GM18520 (cell line): Measurements from ENCODE around the gene ZNF414.
"Not testable (repeated sequence)": the region's sequence is repeated elsewhere in the genome, so short reads cannot be mapped to it uniquely, and the experiment has no call there.

Experiments
- ATAC-seq: cut with Tn5 transposase; IDR thresholded peaks from one replicate; pipeline ENCODE4 v1.9.1; 2021; ENCODE audit not compliant: unreplicated experiment

The ZNF414 gene, protein sequence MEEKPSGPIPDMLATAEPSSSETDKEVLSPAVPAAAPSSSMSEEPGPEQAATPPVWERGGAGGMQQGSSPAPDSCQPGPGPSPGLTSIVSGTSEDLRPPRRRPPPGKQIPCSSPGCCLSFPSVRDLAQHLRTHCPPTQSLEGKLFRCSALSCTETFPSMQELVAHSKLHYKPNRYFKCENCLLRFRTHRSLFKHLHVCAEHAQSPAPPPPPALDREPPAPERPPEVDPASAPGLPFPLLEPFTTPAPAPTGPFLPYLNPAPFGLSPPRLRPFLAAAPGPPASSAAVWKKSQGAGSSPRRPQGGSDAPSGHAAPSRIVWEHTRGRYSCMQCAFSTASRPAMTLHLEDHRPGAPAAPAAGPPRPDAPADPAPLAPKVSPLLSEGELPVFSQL

GRCh38 chr19:8513687-8514504, at the start of gene ZNF414:
ZNF414 (minus strand) TSS chr19:8514167; CDS start chr19:8514046, 121 bp downstream.
- ATAC-seq, result peak; percentile 75

- no peak for ATAC-seq
These were observed 47.3 kb upstream of the ZNF414 start for GRCh38 chr19:8561075-8561764.

- no peak for ATAC-seq
These were observed 44.4 kb upstream of the ZNF414 start for GRCh38 chr19:8558325-8558724.

- ATAC-seq, result no peak
These were observed 43.8 kb upstream of the ZNF414 start for GRCh38 chr19:8557642-8558238.

DNA sequence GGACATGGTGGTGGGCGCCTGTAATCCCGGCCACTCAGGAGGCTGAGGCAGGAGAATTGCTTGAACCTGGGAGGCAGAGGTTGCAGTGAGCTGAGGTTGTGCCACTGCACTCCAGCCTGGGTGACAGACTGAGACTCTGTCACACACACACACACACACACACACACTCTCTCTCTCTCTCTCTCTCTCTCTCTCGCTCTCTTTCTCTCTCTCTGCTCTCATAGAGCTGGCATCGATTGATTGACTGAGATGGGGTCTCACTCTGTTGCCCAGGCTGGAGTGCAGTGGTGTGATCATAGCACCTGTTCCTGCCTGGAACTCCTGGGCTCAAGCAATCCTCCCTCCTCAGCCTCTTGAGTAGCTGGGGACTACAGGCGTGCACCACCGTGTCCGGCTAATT, 39.8 kb upstream of the ZNF414 start:
- ATAC-seq, result not testable (repeated sequence)

- ATAC-seq, result no peak
These were observed 38.8 kb upstream of the ZNF414 start for GRCh38 chr19:8552810-8553209.

- no peak for ATAC-seq
These were observed 36.1 kb upstream of the ZNF414 start for GRCh38 chr19:8550070-8550469.

GRCh38 chr19:8545743-8546142, 31.8 kb upstream of the ZNF414 start:
- ATAC-seq, result no peak

GRCh38 chr19:8544168-8544567, 30.2 kb upstream of the ZNF414 start:
- no peak for ATAC-seq

DNA sequence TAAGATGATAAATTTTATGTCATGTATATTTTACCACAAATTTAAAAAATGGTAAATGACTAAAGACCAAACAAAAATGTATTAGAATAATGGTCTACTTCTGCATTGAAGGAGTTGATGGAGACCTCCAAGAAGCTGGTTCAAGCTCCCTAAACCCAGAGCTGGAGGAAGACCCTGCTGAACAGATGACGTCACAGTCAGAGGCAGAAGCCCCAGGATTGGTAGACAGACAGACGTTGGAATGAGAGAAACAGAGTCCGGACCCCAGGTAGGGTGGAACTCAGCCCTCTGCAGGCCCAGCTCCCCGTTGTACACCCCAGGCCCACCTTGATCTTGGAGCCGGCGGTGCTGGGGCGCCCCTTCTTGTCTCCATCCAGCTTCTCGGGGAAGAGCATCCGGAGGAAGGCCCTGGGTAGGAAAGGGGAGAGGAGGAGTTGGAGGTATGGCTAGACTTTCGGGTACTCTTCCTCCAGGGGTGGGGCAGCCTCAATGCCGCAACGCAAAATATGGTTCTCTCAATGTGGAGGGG, 25.7 kb upstream of the ZNF414 start:
- no peak for ATAC-seq

DNA sequence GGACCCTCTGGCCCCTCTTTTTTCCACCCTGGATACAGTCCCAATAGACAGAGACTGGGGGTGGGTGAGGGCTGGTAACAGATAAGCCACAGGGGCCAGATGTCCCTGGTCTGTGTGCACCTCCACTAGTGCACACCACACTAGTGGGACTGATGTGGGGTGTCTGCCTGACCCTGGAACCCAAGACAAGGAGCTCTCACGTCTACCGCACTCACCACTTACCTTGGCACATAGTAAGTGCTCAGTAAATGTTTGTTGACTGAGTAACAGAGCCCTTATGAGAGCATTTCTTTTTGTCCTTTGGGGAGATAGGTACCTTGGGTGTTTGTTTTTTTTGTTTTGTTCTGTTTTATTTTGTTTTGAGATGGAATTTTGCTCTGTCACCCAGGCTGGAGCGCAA, 23.1 kb upstream of the ZNF414 start:
- no peak for ATAC-seq

DNA sequence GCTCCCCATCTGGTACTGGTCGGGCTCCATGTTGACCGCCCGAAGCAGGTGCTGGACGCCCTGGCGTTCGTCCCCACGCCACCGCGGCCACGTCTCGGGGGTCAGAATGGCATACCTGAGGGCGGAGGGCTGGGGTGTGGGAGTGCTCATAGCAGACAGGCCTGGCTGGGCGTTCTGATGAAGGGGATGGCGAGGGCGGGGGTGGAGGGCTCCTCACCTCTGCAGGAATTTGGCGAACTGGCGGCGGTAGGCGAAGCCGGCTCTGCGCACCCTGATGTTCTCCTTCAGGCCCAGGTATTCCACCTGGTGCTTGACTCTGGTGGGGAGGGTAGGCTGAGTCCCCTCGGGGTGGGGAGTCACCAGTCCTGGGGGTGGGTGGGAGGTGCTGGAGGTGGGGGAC, 22.3 kb upstream of the ZNF414 start:
- ATAC-seq, result no peak

DNA sequence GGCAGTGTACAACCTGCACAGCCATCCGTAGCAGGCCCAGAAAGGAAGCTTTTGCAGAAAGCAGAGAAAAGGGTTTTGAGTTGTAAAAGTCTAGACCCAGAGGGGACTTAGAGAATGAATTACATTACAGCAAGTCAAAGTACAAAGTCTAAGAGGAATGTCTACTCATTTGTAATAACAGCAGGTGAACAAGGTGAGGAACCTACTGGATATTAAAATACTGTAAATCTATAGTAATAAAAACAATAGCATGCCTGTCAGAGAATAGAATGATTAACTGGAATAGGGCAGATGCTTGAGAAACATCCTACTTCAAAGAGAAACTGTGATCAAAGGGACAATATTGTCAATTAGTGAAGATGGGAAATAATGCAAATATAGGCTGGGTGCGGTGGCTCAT, 18.3 kb upstream of the ZNF414 start:
- no peak for ATAC-seq

- no peak for ATAC-seq
These were observed 17.5 kb upstream of the ZNF414 start for GRCh38 chr19:8531470-8531869.

GRCh38 chr19:8530061-8530679, 16.2 kb upstream of the ZNF414 start:
- ATAC-seq, result no peak

DNA sequence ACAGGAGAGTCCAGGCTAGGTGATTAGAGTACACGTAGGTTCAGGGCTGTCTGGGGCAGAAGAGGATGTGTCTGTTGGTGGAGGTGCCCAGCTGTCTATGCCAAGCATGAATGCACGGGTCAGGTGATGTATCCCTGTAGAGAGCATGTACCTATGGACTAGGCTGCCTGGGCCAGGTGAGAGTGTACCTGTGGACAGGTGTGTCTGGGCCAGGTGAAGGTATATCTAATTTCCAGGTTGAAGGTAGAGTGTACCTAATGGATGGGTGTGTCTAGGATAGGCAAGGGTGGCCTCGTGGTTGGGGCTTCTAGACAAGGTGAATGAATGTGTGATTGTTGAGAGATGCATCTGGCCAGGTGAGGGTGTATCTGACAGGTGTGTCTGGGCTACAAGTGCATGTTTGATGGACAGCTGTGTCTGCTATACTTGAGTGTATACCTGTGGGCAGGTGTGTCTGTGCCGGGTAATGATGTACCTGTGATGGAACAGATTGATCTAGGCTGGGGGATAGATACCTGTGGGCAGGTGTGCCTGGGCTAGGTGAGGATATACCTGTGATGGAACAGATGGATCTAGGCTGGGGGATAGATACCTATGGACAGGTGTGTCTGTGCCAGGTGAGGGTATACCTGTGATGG, 15.5 kb upstream of the ZNF414 start:
- no peak for ATAC-seq

DNA sequence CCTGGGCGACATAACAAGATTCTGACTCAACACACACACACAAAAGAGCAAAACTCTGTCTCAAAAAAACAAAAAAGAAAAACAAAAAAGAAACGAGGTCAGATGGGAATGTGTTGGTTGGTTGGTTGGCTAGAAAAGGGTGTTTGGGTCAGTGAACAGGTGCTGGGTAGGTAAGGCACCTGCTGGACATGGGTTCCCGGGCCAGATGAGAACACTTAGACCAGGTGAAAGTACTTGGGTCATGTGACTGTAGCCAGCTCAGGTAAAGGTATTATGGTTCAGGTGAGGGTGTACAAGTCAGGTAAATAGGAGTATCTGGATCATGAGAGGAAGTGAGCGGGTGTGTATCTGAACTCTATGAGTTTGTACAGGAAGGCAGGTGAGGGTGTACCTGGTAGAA, 14.5 kb upstream of the ZNF414 start:
- no peak for ATAC-seq

- no peak for ATAC-seq
These were observed 12.6 kb upstream of the ZNF414 start for GRCh38 chr19:8526345-8527091.

GRCh38 chr19:8525401-8525684, 11.4 kb upstream of the ZNF414 start:
- no peak for ATAC-seq

GRCh38 chr19:8519388-8519787, 5.4 kb upstream of the ZNF414 start:
- no peak for ATAC-seq
